GM10847 (cell line): ENCODE measurements around the gene LGALS14.

Source experiments
- POLR2A ChIP-seq: IDR thresholded peaks from 2 replicates; pipeline ENCODE4 v1.6.1; 2011; ENCODE audit not compliant: insufficient read length; ENCODE audit errors: extremely low read depth

The LGALS14 gene

DNA sequence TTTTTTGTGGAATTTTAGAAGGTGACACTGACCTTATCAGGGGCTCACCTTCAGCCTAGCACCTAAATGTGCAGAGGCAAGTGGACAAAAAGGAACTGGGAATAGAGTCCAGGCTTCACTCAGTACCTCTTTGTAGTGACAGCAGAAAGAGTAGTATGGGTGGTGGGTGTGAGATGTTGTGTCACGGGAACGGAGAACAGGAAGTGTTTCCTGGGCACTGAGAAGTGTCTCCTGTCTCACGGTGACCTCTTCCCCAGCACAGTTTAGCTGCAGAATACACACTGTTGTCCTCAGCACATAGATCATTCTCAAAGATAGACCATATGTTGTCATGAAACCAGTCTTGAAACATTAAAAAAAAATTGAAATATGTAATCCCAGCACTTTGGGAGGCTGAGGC is 17.5 kb upstream of the LGALS14 start:
- TF ChIP-seq POLR2A = no peak

DNA sequence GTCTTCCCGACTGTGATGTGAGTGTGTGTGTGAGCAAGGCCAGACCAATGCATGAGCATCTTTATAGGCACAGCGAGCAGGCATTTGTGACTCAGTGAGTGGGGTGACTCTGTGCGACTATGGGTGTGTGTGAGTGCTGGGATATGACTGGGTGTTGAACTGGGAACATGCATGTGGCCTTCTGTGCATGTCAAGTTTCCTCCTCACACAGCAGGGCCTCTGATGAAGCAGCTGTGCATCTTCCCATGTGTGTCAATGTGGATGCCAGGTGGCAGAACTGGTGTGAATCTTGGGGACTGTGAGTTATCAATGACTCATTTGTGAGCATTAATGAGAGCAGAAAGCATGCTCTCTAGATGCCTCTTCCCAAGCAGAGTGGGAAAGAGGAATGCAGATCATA is 12.1 kb upstream of the LGALS14 start:
- no peak for TF ChIP-seq POLR2A

DNA sequence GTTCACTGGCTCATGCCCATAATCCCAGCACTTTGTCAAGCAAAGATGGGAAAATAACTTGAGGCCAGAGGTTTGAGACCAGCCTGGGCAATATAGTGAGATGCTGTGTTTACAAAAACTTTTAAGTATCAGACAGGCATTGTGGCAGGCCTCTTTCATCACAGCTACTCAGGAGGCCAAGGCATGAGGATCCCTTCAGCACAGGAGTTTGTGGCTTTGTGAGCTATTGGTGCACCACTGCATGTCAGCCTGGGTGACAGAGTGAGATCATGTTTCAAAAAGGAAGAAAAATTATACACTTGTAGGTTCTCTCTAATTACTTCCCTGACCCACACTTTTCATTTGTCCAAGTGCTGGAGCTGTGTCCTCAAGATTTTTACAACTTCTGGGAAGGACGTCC is 11.5 kb upstream of the LGALS14 start:
- no peak for TF ChIP-seq POLR2A

DNA sequence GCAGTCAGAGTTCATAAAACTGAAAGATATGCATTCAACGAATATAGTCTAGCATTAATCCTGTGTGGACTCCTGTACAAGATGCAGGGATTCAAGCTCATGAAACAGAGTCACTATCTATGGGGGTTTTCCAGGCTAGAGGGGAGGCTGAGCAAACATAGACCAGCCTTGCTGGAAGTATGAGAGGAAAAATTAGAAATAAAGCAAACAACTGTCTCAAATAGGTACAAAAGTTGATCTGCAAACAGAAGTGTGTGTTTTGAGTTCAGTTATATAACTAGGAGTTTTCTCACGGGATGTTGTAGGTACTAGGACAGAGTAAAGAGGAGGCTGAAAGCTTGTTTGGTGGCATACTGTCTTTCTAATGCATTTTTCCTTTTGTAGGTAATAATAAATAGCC is 8.5 kb upstream of the LGALS14 start:
- TF ChIP-seq POLR2A = no peak

DNA sequence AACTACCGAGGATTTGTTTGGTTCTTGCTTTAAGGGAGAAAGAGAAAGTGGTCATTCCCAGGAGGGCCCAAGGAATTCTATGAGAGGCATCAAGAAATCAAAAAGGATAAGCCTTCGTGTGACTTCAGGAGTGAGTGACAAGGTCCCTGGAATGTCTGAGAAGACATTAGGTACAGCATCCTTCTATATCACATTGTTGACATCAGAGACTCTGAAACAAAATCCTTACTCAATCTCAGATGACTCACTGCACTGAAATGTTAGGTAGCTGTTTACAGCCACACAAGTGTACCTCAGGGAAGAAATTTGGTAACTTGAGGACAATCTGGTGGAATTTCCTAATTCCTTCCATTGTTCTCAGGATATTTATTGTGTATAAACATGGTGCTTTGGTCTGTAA is 7.9 kb upstream of the LGALS14 start:
- no peak for TF ChIP-seq POLR2A

DNA sequence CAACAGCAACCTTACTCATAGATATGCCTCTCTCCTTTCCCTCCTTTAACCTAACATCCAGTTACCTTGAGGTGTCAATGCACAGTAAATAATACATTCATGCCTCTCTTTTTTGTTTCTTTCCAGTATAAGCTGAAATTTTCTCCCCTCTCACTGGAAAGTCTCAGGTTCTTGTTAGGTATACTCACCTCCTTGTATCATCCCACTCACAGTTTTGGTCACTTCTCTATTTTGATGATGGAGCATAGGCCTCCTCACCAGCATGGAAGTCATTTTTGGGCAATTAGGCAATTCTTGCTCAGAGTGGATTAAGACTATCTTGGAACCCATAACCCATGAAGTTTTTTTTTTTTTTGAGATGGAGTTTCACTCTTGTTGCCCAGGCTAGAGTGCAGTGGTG is 5.7 kb upstream of the LGALS14 start:
- TF ChIP-seq POLR2A = no peak

DNA sequence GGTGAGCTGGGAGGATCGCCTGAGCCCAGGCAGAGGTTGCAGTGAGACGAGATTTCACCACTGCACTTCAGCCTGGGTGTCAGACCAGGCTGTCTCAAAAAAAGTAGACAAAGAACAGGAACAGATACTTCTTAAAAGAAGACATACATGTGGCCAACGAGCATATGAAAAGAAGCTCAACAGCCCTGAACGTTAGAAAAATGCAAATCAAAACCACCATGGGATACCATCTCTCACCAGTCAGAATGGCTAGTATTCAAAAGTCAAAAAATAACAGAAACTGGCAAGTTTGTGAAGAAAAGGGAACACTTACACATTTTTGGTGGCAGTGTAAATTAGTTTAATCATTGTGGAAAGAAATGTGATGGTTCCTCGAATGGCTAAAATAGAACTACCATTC is 3.0 kb upstream of the LGALS14 start:
- no peak for TF ChIP-seq POLR2A

DNA sequence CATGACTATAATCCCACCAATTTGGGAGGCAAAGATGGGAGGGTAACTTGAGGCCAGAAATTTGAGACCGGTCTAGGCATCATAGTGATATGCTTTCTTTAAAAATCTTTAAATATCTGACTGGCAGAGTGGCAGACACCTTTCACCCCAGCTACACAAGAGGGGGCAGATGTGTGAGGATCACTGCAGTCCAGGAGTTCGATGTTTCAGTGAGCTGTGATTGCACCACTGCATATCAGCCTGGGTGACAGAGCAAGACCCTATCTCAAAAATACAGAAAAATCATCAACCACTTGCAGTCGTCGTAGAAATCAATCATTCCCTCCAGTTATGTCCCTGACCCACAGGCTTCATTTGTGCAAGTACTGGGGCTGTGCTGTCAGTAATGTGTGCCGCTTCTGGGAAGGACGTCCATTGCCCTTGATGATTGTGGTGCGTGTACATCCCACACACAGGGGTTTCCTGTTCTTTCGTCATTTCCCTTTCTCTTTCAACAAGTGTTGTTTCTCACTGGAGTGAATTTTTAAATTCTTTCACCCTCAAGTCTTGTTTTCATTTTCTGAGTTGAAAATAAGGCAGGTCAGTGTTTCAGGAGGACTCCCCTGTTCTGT is 1.4 kb downstream of the LGALS14 start:
- TF ChIP-seq POLR2A = no peak

DNA sequence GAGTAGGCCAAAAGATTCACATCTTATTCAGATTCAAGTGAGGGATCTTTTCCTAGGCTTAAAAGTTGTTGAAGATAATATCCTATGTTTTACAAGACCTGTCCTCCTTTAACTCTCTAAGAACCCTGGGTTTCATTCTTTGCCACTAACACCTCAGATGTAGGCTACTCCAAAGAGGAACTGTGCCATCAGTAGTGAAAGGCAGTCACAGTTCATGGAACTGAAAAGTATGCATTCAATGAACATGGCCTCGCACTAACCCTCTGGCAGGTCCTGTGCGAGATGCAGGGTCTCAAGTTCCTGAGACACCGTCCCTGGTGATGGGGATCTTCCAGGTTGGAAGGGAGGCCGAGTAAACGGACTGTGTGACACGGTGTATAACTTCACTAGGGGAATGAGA is 4.3 kb downstream of the LGALS14 start:
- no peak for TF ChIP-seq POLR2A

DNA sequence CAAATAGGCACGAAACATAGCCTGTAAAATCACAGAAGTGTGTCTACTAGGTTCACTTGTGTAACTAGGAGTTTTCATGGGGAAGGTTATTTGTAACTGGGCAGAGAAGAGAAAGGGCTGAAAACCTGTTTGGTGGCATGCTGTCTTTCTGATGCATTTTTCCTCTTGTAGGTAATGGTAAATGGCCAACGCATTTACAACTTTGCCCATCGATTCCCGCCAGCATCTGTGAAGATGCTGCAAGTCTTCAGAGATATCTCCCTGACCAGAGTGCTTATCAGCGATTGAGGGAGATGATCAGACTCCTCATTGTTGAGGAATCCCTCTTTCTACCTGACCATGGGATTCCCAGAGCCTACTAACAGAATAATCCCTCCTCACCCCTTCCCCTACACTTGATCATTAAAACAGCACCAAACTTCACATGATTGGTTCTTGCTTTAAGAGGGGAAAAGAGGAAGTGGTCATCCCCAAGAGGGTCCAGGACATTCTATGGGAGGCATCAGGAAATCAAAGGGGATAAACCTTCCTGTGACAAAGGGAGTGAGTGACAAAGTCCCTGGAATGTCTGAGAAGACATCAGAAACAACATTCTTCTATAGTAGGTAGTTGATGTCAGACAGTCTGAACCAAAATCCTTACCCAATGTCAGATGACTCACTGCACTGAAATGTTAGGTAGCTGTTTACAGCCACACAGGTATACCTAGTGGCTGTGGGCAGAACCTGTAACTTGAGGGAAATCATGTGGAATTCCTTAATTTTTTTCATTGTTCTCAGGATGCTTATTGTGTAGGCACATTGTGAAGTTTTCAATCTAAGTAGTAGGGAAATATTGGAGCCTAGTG is 5.0 kb downstream of the LGALS14 start:
- no peak for TF ChIP-seq POLR2A

DNA sequence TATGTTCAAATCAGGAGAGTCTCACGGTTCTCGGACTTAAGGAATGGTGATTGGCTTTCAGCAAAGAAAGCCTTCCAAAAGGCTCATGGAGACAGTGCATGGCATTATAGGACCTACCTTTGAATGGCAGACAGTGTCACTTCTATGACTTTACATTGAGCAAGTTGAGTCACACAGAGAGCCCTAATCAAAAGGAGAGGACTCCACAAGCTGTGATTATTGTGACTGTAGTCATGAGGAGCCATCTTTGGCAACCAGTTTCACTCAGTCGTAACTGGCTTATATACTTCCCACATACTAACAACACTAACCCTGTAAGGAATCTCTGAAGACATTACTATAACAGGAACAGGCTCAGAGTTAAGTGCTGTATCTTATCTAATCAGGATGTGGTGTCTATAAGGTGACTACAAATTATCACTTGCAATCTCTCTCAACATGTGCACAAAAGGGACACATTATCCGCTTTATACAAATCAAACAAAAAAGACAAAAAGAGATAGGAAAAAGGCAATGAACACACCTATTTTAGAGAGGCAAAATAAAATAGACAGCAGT is 6.1 kb downstream of the LGALS14 start:
- TF ChIP-seq POLR2A = no peak

DNA sequence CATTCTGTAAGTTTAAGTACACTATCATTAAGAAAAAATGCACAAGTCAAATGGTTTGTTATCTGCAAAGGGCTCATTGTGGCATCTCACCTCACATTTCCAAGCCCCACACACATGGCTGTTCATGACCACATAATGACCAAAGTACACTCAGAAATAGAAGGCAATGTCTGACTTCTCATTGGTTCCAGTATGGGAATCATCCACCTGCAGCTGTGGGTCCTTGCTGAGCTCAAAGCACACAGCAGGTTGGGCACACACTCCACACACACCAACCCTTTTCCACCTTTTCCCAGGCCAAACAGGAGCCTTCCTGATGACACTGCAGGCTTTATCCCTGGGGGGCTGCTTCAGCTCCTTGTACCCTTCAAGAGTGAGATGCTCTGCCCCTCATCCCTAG is 21.7 kb downstream of the LGALS14 start:
- no peak for TF ChIP-seq POLR2A

DNA sequence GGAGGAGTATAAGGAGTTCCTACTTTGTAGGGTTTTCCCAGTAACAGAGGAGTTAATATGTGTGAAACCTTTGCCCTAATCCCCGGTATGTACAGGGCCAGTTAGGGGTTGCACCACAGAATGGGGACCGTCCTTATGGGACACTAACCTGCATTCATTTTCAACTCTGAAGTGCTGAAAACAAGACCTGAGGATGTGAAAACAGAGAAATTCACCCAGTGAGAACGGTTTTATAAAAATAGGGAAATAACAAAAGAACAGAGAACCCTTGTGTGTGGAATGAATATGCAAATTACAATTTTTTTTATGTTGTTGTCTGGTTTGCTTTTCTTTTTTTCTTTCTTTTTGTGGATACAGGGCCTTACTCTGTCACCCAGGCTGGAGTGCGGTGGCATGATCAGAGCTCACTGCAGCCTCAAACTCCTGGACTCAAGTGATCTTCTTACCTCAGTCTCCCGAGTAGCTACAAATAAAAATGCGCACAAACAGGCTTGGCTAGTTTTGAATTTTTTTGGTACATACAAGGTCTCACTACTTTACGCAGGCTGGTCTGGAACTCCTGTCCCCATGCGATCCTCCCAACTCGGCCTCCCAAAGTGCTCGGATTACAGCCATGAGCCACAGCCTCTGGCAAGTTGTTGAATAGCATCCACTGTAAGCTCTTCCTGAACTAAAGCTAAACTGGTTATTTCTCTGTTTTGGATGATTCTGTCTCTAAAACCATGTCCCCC is 23.0 kb downstream of the LGALS14 start:
- TF ChIP-seq POLR2A = no peak

DNA sequence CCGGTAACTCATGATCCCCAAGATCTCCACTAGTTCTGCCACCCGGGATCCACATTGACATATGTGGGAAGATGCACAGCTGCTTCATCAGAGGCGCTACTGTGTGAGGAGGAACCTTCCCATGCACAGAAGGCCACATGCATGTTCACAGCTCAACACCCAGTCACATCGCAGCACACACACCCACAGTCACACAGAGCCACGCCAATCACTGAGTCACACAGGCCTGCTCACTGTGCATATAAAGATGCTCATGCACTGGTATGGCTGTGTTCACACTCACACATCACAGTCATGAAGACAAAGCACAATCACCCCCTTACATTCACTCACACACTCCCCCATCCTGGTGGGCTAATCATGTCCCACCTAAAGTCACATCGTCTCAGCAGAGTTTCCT is 23.8 kb downstream of the LGALS14 start:
- no peak for TF ChIP-seq POLR2A

DNA sequence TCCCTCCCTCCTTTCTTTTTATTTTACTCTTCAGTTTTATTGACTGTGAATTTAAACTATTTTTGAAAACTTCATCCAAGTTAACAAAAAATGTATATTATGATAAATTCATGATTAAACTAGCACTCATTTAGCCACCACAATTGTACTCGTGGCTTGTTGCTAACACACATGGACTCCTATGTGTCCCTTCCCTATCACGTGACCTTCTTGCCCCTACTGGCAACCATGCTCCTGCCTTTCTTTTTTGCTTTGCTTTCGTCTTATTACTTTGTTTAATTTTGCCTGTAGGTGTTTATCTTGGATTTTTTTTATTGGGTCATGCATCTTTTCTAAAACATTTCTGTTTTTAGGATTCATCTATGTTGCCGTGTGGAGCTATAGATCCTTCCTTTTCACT is 25.3 kb downstream of the LGALS14 start:
- no peak for TF ChIP-seq POLR2A

DNA sequence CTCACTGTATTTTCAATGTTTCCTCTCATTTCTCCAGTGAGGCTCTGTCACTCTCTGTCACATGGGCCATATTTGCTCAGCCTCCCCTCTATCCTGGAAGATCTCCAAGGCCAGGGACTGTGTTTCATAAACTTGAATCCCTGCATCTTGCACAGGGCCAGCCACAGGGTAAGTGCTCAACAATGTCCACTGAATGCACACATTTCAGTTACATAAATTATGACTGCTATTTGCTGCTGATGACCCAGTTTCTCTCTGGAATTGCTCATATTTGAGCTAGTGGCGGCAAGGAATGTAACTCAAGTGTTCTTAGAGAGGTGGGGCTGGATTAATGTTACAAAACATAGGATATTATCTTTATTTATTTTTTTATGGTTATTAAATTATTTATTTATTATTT is 27.4 kb downstream of the LGALS14 start:
- TF ChIP-seq POLR2A = no peak
